Activated CD4-positive, alpha-beta memory T cell treated with anti-CD3 and anti-CD28 coated beads for 36 hours (primary cell): ENCODE data around the gene NHLRC4. TPM values are rescaled to one million over a fixed set of nuclear protein-coding genes. Genes with fewer than 3 reads are reported as not detected.
A peak's percentile ranks its signal among the peaks of the same experiment; 100 is the strongest.

Source experiments
- CTCF ChIA-PET: fragments of 350-600 bp; sonication (Branson Sonifier 250); formaldehyde crosslinking; loops from one replicate; lab custom pipeline; 2021; ENCODE audit warnings: antibody characterized with exemption, inconsistent platforms; lab: Charles Lee
- POLR2A ChIA-PET: fragments of 350-600 bp; sonication (Branson Sonifier 250); formaldehyde crosslinking; loops from one replicate; lab custom pipeline; 2021; ENCODE audit warnings: antibody characterized with exemption; lab: Charles Lee
- DNase-seq: peaks from one replicate; pipeline ENCODE4 v3.0.0-alpha.2; 2020
- H3K27ac Mint-ChIP-seq: one replicate; pipeline ENCODE4 v1.8.0; 2021; ENCODE audit warnings: mixed read lengths
- H3K27me3 Mint-ChIP-seq: one replicate; pipeline ENCODE4 v1.8.0; 2021; ENCODE audit warnings: mixed read lengths
- H3K36me3 Mint-ChIP-seq: one replicate; pipeline ENCODE4 v1.8.0; 2021; ENCODE audit warnings: mixed read lengths
- H3K4me1 Mint-ChIP-seq: one replicate; pipeline ENCODE4 v1.8.0; 2021; ENCODE audit warnings: low read depth, mixed read lengths
- H3K4me3 Mint-ChIP-seq: one replicate; pipeline ENCODE4 v1.8.0; 2021; ENCODE audit warnings: mild to moderate bottlenecking, mixed read lengths
- H3K9me3 Mint-ChIP-seq: one replicate; pipeline ENCODE4 v1.8.0; 2021; ENCODE audit warnings: mixed read lengths
- intact Hi-C: fragments of 100-400 bp; cut with micrococcal nuclease; formaldehyde crosslinking; loops from one replicate; pipeline ENCODE4 v1.15.1; 2023
- total RNA-seq, 2 experiments: library from RNA; stranded (reverse); gene quantifications; one replicate each; pipeline ENCODE4 v1.2.3, GENCODE V29; 2021

Gene NHLRC4
- total RNA-seq, 2 experiments from 2014 or later: 0.31 to 0.45 TPM

DNA sequence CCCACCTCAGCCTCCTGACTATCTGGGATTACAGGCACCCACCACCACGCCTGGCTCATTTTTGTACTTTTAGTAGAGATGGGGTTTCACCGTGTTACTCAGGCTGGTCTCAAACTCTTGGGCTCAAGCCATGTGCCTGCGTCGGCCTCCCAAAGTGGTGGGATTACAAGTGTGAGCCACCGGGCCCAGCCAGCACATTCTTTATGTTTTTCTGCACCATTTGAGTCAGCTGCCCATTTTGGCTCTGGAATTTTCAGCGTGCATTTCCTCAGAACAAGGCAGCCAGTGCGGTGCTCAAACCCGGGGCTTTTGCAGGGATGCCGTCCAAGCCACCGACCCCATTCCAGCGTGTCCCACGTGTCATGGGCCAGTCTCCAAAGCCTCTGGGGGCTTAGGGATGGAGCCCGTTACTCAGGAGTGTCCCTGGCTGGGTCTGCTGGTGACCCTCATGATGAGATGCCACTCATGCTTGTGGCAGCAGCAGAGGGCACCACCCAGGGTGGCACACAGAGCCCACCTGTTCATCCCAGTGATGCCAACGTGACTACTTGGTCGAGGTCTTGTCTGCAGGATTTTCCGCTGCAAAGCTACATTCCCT lies 19.3 kb downstream of the NHLRC4 start:
- CTCF ChIA-PET: interaction anchor here (0.6 kb wide), 1 partner anchor 39 kb away, joined by 3 read pairs; no protein-coding TSS in a partner anchor
- Mint-ChIP-seq H3K4me3 (peak overlapping the region; percentile 23), H3K27ac (no peak overlapping the region), H3K27me3 (no peaks in the 10 kb centered on the region), H3K4me1 (peaks cover 16% of the 10 kb centered on the region), H3K9me3 (no peaks in the 10 kb centered on the region), H3K36me3 (peaks cover 8% of the 10 kb centered on the region)
- DNase-seq: no peak
- POLR2A ChIA-PET: interaction anchor here (0.8 to 1.2 kb wide), 2 partner anchors 50 to 66 kb away, joined by 3 read pairs; partner anchors contain the start of gene METTL26
- intact Hi-C loops: loop anchor here (5.0 kb wide), 1 partner anchor 96 kb away; the partner anchor contains the start of genes JMJD8 and STUB1

DNA sequence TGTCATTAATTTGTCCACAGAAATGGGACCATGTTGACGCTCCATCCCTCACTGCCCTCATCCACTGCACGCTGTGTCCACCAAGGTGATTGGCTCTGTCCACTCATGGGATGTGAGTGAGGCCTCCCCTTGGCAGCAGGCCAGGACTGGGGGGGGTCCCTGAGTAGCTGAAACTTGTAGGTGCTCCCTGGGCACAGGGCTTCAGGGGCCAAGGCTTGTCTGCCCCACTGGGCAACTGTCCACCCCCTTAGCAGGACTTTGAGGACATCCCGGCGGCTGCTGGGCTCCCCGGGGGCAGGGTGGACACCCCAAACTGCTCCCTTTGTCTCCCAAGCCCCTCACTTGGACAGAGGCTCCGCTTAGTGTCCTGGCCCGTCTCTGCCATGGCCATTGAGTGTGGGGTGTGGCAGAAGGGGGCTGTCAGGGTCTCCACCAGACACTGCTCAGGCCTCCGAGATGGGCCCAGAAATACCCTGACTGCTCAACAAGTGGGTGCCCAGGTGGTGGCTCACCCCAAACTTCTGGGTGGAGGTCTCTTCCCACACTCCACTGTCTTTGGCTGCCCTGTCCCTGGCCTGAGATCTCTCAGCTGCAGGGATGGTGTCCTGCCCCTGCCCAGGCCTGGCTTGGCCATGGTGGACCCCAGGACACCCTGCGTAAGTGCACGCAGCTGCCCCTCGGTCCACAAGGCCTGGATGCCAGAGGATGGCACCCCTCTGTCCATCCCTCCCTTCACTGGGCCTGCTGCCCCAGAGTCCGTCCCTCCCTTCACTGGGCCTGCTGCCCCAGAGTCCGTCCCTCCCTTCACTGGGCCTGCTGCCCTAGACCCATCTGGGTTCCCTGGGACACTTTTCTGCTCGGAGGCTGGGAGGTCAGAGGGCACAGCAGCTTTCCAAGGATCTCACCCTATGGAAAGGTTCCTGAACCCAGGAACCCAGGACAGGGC lies 20.1 kb downstream of the NHLRC4 start:
- ChIA-PET POLR2A (interaction anchor here (0.8 to 1.6 kb wide), 3 partner anchors 49 to 89 kb away, joined by 3 read pairs; partner anchors contain the start of genes METTL26 and RHBDL1), CTCF (no interaction called here)
- DNase-seq: no peak
- H3K4me3 Mint-ChIP-seq: peak overlapping the region; percentile 90
- H3K9me3 Mint-ChIP-seq: no peaks in the 10 kb centered on the region
- intact Hi-C loops: loop anchor here (5.0 kb wide), 1 partner anchor 95 kb away; the partner anchor contains the start of genes JMJD8 and STUB1
- peaks cover 20% of the 10 kb centered on the region for H3K4me1 Mint-ChIP-seq
- H3K36me3 Mint-ChIP-seq: peaks cover 8% of the 10 kb centered on the region
- H3K27ac Mint-ChIP-seq: peak overlapping the region; percentile 83
- H3K27me3 Mint-ChIP-seq: no peaks in the 10 kb centered on the region

DNA sequence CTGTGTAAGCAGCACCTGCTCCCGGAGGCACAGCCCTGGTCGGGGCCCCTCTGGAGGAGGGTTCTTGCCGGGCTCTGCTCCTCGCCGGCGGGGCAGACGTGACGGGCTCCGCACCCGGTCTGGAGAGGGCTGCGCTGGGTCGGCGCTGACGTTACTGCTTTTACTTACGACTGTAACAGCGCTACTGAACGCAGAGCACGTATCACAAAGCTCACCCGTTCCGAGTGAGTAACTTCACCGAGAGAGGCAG lies 21.8 kb downstream of the NHLRC4 start:
- peak overlapping the region; percentile 90 for H3K4me3 Mint-ChIP-seq
- CTCF ChIA-PET: interaction anchor here (1.3 to 1.4 kb wide), 2 partner anchors 9 to 48 kb away, joined by 5 to 10 read pairs; partner anchors contain the start of gene METTL26

DNA sequence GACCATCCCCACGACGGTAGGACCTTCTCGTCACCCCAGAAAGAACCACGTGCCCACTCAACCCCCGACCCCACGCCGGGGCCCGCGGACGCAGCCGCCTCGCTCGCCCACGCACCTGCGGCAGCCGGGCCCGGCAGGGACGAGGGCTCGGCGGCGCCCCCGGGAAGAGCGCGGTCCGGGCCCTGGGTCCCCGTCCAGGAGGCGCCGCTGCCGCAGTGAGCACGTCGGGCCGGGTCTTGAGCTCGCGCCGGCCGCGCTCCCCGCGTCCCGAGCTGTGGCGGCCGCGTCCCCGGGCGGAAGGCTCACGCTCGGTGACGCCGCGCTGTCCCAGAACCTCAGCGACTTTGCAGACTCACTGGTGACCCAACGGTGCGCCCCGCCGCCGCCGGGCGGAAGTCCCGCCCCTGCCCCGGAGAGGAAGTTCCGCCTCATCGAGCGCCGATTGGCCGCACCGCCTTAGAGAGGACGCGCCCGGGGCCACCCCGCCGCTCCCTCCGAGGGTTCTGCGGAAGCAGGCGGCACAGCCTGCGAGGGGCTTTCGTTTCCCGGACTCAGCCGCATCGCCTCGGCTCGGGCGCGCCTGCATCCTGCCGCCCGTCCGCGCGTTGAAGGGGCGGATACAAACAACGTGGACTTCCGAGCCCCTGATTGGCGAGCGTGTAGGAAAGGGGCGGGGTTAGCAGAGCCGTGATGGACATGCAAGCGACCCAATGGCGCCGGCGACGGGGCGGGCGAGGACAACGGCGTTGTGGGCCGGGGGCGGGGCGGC lies 22.3 kb downstream of the NHLRC4 start:
- intact Hi-C loops: loop anchor here (1.0 to 5.0 kb wide), 7 partner anchors 10 to 93 kb away; partner anchors contain the start of genes JMJD8, METTL26, STUB1 and WDR90
- ChIA-PET POLR2A (interaction anchor here (0.6 to 1.7 kb wide), 8 partner anchors 10 to 95 kb away, joined by 3 to 7 read pairs (median 3); partner anchors contain the start of genes CAPN15, JMJD8, METTL26 and PIGQ), CTCF (interaction anchor here (1.3 to 1.4 kb wide), 2 partner anchors 10 to 47 kb away, joined by 5 to 10 read pairs; partner anchors contain the start of gene METTL26)
- peaks cover 27% of the 10 kb centered on the region for H3K4me1 Mint-ChIP-seq
- no peaks in the 10 kb centered on the region for H3K9me3 Mint-ChIP-seq
- peak overlapping the region; percentile 98 for H3K27ac Mint-ChIP-seq
- H3K27me3 Mint-ChIP-seq: no peaks in the 10 kb centered on the region
- H3K4me3 Mint-ChIP-seq: peak overlapping the region; percentile 90
- DNase-seq: peak; percentile 98
- peaks cover 8% of the 10 kb centered on the region for H3K36me3 Mint-ChIP-seq

More for the DNA sequence above, 21.8 kb downstream of the NHLRC4 start:
- Mint-ChIP-seq H3K9me3 (no peaks in the 10 kb centered on the region), H3K36me3 (peaks cover 8% of the 10 kb centered on the region), H3K27ac (peak overlapping the region; percentile 98), H3K27me3 (no peaks in the 10 kb centered on the region), H3K4me1 (peaks cover 24% of the 10 kb centered on the region)
- POLR2A ChIA-PET: interaction anchor here (0.6 to 1.7 kb wide), 8 partner anchors 10 to 95 kb away, joined by 3 to 7 read pairs (median 3); partner anchors contain the start of genes CAPN15, JMJD8, METTL26 and PIGQ
- DNase-seq: peak; percentile 77
- intact Hi-C loops: loop anchor here (1.0 to 5.0 kb wide), 3 partner anchors 9 to 94 kb away; partner anchors contain the start of genes JMJD8 and STUB1

DNA sequence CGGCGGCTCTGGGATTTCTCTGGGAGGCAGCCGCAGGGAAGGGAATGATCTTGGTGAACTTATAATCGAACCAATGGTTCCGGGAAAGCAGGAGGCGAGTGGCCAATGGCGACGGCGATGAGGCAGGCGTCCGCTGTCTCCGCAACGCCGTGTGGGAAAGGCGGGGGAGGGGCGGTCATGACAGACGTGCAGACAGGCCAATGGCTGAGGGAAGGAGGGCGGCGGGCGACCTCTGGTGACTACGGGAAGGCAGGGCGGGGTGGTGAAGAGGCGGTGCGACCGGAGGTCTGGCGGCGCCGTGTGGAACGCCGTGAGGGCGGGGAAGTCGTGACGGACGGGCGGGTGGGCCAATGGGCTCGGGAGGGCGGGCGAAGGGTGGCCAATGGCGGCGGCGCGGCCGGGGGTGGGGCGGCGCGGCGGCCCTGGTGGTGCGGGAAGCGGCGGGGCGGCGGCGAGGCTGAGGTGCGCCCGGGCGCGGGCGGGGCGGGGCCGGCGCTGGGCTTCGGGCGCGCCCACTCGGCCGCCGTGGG lies 22.9 kb downstream of the NHLRC4 start, which contains the start of gene RAB40C:
Gene RAB40C (plus strand): TSS at position 409 of the 530 bp plus-strand sequence. CDS start 226 bp downstream, outside the sequence.
- H3K4me1 Mint-ChIP-seq: peaks cover 27% of the 10 kb centered on the region
- no peaks in the 10 kb centered on the region for H3K9me3 Mint-ChIP-seq
- ChIA-PET CTCF (no interaction called here), POLR2A (interaction anchor here (0.7 to 1.7 kb wide), 3 partner anchors 48 to 63 kb away, joined by 3 to 7 read pairs (median 3); partner anchors contain the start of gene CAPN15)
- peak within 1 kb of the TSS; percentile 83 for H3K4me3 Mint-ChIP-seq
- H3K27me3 Mint-ChIP-seq: no peaks in the 10 kb centered on the region
- peak; percentile 99 for DNase-seq
- H3K36me3 Mint-ChIP-seq: peaks cover 8% of the 10 kb centered on the region
- intact Hi-C loops: loop anchor here (1.0 to 5.0 kb wide), 6 partner anchors 19 to 93 kb away; partner anchors contain the start of genes JMJD8, METTL26, STUB1 and WDR90
- H3K27ac Mint-ChIP-seq: peak within 1 kb of the TSS; percentile 96

DNA sequence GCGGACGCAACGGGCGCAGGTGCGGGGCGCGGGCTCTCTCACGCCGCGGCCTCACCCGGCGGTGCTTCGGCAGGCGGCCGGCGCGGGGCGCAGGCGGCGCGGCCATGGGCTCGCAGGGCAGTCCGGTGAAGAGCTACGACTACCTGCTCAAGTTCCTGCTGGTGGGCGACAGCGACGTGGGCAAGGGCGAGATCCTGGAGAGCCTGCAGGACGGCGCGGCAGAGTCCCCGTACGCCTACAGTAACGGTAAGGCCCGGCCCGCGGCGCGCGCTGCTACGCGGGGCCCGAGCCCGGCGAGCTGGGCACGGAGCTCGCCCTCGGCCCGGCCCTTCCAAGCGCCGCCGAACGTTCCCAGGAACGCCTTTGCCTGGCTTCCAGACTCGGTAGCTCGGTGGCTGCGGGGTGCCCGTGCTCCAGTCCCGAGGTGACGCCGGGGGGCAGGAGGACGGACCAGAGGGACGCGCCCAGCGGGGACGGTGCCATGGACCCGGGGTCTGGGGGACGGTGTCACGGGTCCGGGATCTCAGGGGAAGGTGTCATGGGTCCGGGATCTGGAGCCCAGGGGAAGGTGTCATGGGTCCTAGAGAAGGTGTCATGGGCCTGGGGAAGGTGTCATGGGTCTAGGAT lies 23.5 kb downstream of the NHLRC4 start:
- ChIA-PET POLR2A (interaction anchor here (0.7 to 1.0 kb wide), 3 partner anchors 46 to 63 kb away, joined by 3 read pairs; partner anchors contain the start of genes CAPN15 and METTL26), CTCF (no interaction called here)
- Mint-ChIP-seq H3K27me3 (no peaks in the 10 kb centered on the region), H3K4me3 (peak overlapping the region; percentile 78), H3K4me1 (peaks cover 27% of the 10 kb centered on the region), H3K36me3 (peaks cover 8% of the 10 kb centered on the region), H3K27ac (no peak overlapping the region), H3K9me3 (no peaks in the 10 kb centered on the region)
- intact Hi-C loops: no loop called here
- no peak for DNase-seq

DNA sequence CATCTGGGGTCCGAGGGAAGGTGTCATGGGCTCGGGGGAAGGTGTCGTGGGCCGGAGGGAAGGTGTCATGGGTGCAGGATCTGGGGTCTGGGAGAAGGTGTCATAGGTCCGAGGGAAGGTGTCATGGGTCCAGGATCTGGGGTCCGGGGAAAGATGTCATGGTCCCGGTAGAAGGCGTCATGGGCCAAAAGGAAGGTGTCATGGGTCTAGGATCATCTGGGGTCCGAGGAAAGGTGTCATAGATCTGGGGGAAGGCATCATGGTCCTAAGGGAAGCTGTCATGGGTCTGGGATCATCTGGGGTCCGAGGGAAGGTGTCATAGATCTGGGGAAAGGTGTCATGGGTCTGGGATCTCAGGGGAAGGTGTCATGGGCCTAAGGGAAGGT lies 24.0 kb downstream of the NHLRC4 start:
- H3K36me3 Mint-ChIP-seq: peaks cover 8% of the 10 kb centered on the region
- ChIA-PET CTCF (no interaction called here), POLR2A (interaction anchor here (0.8 to 1.0 kb wide), 2 partner anchors 45 to 63 kb away, joined by 3 read pairs; partner anchors contain the start of genes CAPN15 and METTL26)
- H3K27me3 Mint-ChIP-seq: no peaks in the 10 kb centered on the region
- no peak overlapping the region for H3K27ac Mint-ChIP-seq
- DNase-seq: no peak
- peaks cover 27% of the 10 kb centered on the region for H3K4me1 Mint-ChIP-seq
- peak overlapping the region; percentile 78 for H3K4me3 Mint-ChIP-seq
- no peaks in the 10 kb centered on the region for H3K9me3 Mint-ChIP-seq
- intact Hi-C loops: no loop called here

DNA sequence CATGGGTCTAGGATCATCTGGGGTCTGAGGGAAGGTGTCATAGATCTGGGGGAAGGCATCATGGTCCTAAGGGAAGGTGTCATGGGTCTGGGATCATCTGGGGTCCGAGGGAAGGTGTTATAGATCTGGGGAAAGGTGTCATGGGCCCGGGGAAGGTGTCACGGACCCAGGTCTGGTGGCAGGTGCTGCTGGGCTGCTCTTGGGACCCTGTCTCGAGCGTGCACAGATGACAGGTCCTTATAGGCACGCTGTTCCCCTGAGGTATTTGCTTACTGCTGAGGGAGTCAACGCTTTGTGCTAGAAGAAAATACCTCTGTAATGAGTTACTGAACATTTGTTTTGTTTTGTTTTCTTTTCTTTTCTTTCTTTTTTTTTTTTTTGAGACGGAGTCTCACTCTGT lies 24.4 kb downstream of the NHLRC4 start:
- H3K27me3 Mint-ChIP-seq: no peaks in the 10 kb centered on the region
- intact Hi-C loops: no loop called here
- no peak overlapping the region for H3K27ac Mint-ChIP-seq
- ChIA-PET POLR2A (no interaction called here), CTCF (no interaction called here)
- peaks cover 8% of the 10 kb centered on the region for H3K36me3 Mint-ChIP-seq
- H3K4me1 Mint-ChIP-seq: peaks cover 30% of the 10 kb centered on the region
- no peak for DNase-seq
- H3K4me3 Mint-ChIP-seq: peak overlapping the region; percentile 78
- H3K9me3 Mint-ChIP-seq: no peaks in the 10 kb centered on the region

DNA sequence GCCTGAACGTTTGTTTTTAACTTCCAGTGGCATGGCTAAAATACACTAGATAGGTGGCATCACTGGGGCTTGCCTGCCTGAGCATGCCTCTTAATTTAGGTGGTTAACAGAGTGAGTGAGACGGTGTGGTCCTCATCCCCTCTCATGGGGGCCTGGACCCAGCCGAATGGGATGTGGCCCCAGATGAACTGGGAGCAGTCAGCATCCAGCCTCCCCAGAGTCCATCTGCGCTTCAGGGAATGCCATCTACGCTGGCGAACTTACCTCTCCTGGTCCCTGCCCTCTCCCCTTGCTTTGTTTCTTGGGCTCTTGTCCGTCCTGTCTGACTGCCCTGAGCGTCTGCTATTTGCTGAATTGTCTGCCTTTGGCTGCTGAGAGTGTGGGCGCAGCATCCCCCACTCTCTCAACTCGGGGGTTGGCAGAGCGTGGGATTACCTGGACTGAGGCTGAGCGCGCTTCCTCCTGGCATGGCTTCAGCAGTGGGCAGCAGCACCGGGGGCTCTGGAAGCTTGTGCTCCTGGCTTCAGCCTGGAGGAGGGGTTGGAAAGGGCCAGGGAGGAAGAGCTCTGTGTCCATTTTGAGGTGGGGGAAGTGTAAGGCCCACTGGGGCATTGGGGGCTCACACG lies 25.2 kb downstream of the NHLRC4 start:
- Mint-ChIP-seq H3K4me3 (no peak overlapping the region), H3K27me3 (no peaks in the 10 kb centered on the region), H3K27ac (no peak overlapping the region), H3K9me3 (no peaks in the 10 kb centered on the region), H3K36me3 (peaks cover 14% of the 10 kb centered on the region), H3K4me1 (peaks cover 30% of the 10 kb centered on the region)
- ChIA-PET CTCF (interaction anchor here (1.2 to 1.4 kb wide), 2 partner anchors 44 to 77 kb away, joined by 3 to 5 read pairs; partner anchors contain the start of gene METTL26), POLR2A (no interaction called here)
- DNase-seq: no peak
- intact Hi-C loops: no loop called here
